Effector memory CD8-positive, alpha-beta T cell (primary cell): ENCODE results near the gene ISCU.

ENCODE experiments used
- ATAC-seq: fragments of 150-1000 bp; cut with Tn5 transposase; replicated peaks from 2 replicates; pipeline ENCODE4 v1.10.0; 2021; ENCODE audit warnings: mild to moderate bottlenecking, moderate library complexity
- DNase-seq, 3 experiments: peaks; one replicate each; pipeline ENCODE4 v3.0.0; 2021
- H3K27ac Mint-ChIP-seq, 2 donors: one replicate each; pipeline ENCODE4 v1.8.0; 2022; ENCODE audit warnings: mild to moderate bottlenecking in 2 of 2, mixed read lengths in 2 of 2, moderate library complexity in 2 of 2
- H3K27me3 Mint-ChIP-seq, 2 donors: one replicate each; pipeline ENCODE4 v1.8.0; 2022; ENCODE audit warnings: mixed read lengths in 2 of 2
- H3K36me3 Mint-ChIP-seq: one replicate; pipeline ENCODE4 v1.8.0; 2022; ENCODE audit warnings: mild to moderate bottlenecking, moderate library complexity, mixed read lengths; ENCODE audit not compliant: insufficient read depth
- H3K4me1 Mint-ChIP-seq, 2 donors: one replicate each; pipeline ENCODE4 v1.8.0; 2022; ENCODE audit warnings: low read depth in 2 of 2, mixed read lengths in 2 of 2
- H3K4me3 Mint-ChIP-seq, 2 donors: one replicate each; pipeline ENCODE4 v1.8.0; 2022; ENCODE audit warnings: mild to moderate bottlenecking in 2 of 2, mixed read lengths in 2 of 2, moderate library complexity in 2 of 2
- H3K9me3 Mint-ChIP-seq, 2 donors: one replicate each; pipeline ENCODE4 v1.8.0; 2022; ENCODE audit warnings: mixed read lengths in 2 of 2
- total RNA-seq, 9 experiments: gene quantifications; one replicate each; lab custom pipeline; 2026; lab: John Stamatoyannopoulos, UW

Gene ISCU
- total RNA-seq = 103 to 184 (median 112) reads per million in 9 experiments

GRCh38 chr12:108562348-108563135 is at the start of gene ISCU:
ISCU (plus strand) TSS chr12:108562596; CDS start chr12:108562623, 27 bp downstream.
- ATAC-seq = peak; percentile 64
- peak; percentile 98 to 100 (median 99) for DNase-seq
- Mint-ChIP-seq H3K36me3 (peaks cover 76% of the 10 kb centered on the region), H3K9me3 (no peaks in the 10 kb centered on the region), H3K27ac (peak within 1 kb of the TSS; percentile 98 to 99), H3K27me3 (no peaks in the 10 kb centered on the region), H3K4me3 (peak within 1 kb of the TSS; percentile 96 to 98), H3K4me1 (peaks cover 34 to 39% of the 10 kb centered on the region in 2 donors)

GRCh38 chr12:108514468-108514972 is 47.9 kb upstream of the ISCU start:
- peak overlapping the region; percentile 79 to 96 for H3K27ac Mint-ChIP-seq
- no peaks in the 10 kb centered on the region for H3K27me3 Mint-ChIP-seq
- H3K9me3 Mint-ChIP-seq = no peaks in the 10 kb centered on the region
- peak overlapping the region; percentile 79 to 92 for H3K4me3 Mint-ChIP-seq
- no peak for DNase-seq
- H3K36me3 Mint-ChIP-seq = peaks cover 15% of the 10 kb centered on the region
- ATAC-seq = peak; percentile 32
- H3K4me1 Mint-ChIP-seq = peaks cover 24 to 26% of the 10 kb centered on the region in 2 donors

- Mint-ChIP-seq H3K4me3 (peak within 1 kb of the TSS; percentile 79 to 92), H3K36me3 (peaks cover 20% of the 10 kb centered on the region), H3K9me3 (no peaks in the 10 kb centered on the region), H3K4me1 (peaks cover 24 to 26% of the 10 kb centered on the region in 2 donors), H3K27me3 (no peaks in the 10 kb centered on the region), H3K27ac (peak within 1 kb of the TSS; percentile 79 to 96)
- ATAC-seq (peak; percentile 93), DNase-seq (peak; percentile 96 to 98 (median 97))
Observed at GRCh38 chr12:108514973-108515814, 47.2 kb upstream of the ISCU start, which contains the start of gene FICD. FICD (plus strand) TSS chr12:108515277; CDS start chr12:108516973, 1,696 bp downstream.

GRCh38 chr12:108515916-108516315 is 46.5 kb upstream of the ISCU start:
- Mint-ChIP-seq H3K27me3 (no peaks in the 10 kb centered on the region), H3K4me1 (peaks cover 24 to 30% of the 10 kb centered on the region in 2 donors), H3K36me3 (peaks cover 26% of the 10 kb centered on the region), H3K9me3 (no peaks in the 10 kb centered on the region), H3K4me3 (peak overlapping the region; percentile 79 to 92), H3K27ac (peak overlapping the region; percentile 79 to 96)
- DNase-seq = no peak
- no peak for ATAC-seq

GRCh38 chr12:108516511-108517275 is 45.7 kb upstream of the ISCU start:
- Mint-ChIP-seq H3K27ac (peak overlapping the region; percentile 53 to 72), H3K27me3 (no peaks in the 10 kb centered on the region), H3K4me3 (peak overlapping the region in 1 of 2 donors; percentile 79), H3K9me3 (no peaks in the 10 kb centered on the region), H3K4me1 (peaks cover 22 to 26% of the 10 kb centered on the region in 2 donors), H3K36me3 (peaks cover 32% of the 10 kb centered on the region)
- ATAC-seq (no peak), DNase-seq (no peak)

GRCh38 chr12:108517288-108518100 is 44.9 kb upstream of the ISCU start:
- H3K9me3 Mint-ChIP-seq = no peaks in the 10 kb centered on the region
- H3K27ac Mint-ChIP-seq = peak overlapping the region; percentile 53 to 72
- ATAC-seq = no peak
- H3K4me1 Mint-ChIP-seq = peaks cover 20 to 26% of the 10 kb centered on the region in 2 donors
- no peak for DNase-seq
- peak overlapping the region in 1 of 2 donors; percentile 79 for H3K4me3 Mint-ChIP-seq
- no peaks in the 10 kb centered on the region for H3K27me3 Mint-ChIP-seq
- H3K36me3 Mint-ChIP-seq = peaks cover 40% of the 10 kb centered on the region

GRCh38 chr12:108518101-108518715 is 44.2 kb upstream of the ISCU start:
- DNase-seq = no peak
- Mint-ChIP-seq H3K27me3 (no peaks in the 10 kb centered on the region), H3K9me3 (no peaks in the 10 kb centered on the region), H3K4me1 (peaks cover 20 to 26% of the 10 kb centered on the region in 2 donors), H3K27ac (peak overlapping the region in 1 of 2 donors; percentile 49), H3K36me3 (peaks cover 44% of the 10 kb centered on the region), H3K4me3 (no peak overlapping the region)
- no peak for ATAC-seq

GRCh38 chr12:108518716-108519496 is 43.5 kb upstream of the ISCU start:
- peaks cover 20 to 26% of the 10 kb centered on the region in 2 donors for H3K4me1 Mint-ChIP-seq
- DNase-seq (no peak), ATAC-seq (no peak)
- no peaks in the 10 kb centered on the region for H3K27me3 Mint-ChIP-seq
- no peak overlapping the region for H3K4me3 Mint-ChIP-seq
- no peaks in the 10 kb centered on the region for H3K9me3 Mint-ChIP-seq
- H3K36me3 Mint-ChIP-seq = peaks cover 51% of the 10 kb centered on the region
- H3K27ac Mint-ChIP-seq = no peak overlapping the region

- H3K4me3 Mint-ChIP-seq = no peak overlapping the region
- H3K4me1 Mint-ChIP-seq = peaks cover 20 to 22% of the 10 kb centered on the region in 2 donors
- H3K27ac Mint-ChIP-seq = peak overlapping the region in 1 of 2 donors; percentile 41
- no peaks in the 10 kb centered on the region for H3K27me3 Mint-ChIP-seq
- ATAC-seq = no peak
- no peak for DNase-seq
- no peaks in the 10 kb centered on the region for H3K9me3 Mint-ChIP-seq
- peaks cover 57% of the 10 kb centered on the region for H3K36me3 Mint-ChIP-seq
Observed at GRCh38 chr12:108519558-108519957, 42.8 kb upstream of the ISCU start.

- Mint-ChIP-seq H3K4me1 (peaks cover 8 to 12% of the 10 kb centered on the region in 2 donors), H3K4me3 (no peak overlapping the region), H3K27ac (no peak overlapping the region), H3K36me3 (peaks cover 89% of the 10 kb centered on the region), H3K27me3 (no peaks in the 10 kb centered on the region), H3K9me3 (no peaks in the 10 kb centered on the region)
- DNase-seq (no peak), ATAC-seq (no peak)
Observed at GRCh38 chr12:108523365-108523764, 39.0 kb upstream of the ISCU start.

GRCh38 chr12:108525681-108526080 is 36.7 kb upstream of the ISCU start:
- Mint-ChIP-seq H3K4me3 (no peak overlapping the region), H3K9me3 (no peaks in the 10 kb centered on the region), H3K27ac (peak overlapping the region in 1 of 2 donors; percentile 59), H3K4me1 (peaks cover 5 to 19% of the 10 kb centered on the region in 2 donors), H3K27me3 (no peaks in the 10 kb centered on the region), H3K36me3 (peaks cover 88% of the 10 kb centered on the region)
- DNase-seq (no peak), ATAC-seq (no peak)
